ENCODE data around the gene CALN1.
"Not testable (repeated sequence)": the region's sequence is repeated elsewhere in the genome, so short reads cannot be mapped to it uniquely, and the experiment has no call there.

The CALN1 gene

DNA sequence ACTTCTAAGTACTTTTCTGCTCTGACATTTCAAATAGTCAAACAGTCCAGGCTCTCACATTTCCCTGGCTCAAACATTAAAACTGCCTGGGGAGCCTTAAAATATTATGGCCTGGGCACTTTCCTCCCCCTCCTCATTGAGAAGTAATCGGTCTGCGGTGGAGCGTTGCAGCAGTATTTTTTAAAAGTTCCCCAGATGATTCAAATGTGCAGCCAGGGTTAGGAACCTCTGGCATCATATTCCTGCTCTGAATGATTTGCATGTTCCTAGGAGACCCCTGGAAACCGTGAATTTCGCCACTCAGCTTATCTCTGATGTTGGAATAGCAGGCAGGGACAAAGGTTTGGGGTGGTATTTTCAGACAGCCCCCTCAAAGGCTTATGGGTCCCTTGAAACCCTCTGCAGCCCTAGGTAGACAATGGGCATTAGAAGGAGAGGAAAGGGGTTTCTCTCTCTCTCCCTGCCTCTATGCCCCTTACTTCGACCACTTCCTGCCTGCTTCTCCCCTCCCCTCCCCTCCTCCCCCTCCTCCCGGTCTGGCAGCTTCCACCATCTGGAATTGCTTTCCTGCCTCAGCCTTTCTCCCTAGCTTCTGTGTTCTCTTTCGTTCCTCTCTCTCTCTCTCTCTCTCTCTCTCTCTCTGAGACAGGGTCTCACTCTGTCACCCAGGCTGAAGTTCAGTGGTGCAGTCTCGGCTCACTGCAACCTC lies 658.0 kb downstream of the CALN1 start:
- DNase-seq (ENCODE audit: low spot score in 2 of 2), result no peak
- H3K9me3 Mint-ChIP-seq, result peaks cover 9% of the 10 kb centered on the region
- no peak overlapping the region for H3K27ac Mint-ChIP-seq
- ATAC-seq, result no peak
- H3K4me1 Mint-ChIP-seq, result no peaks in the 10 kb centered on the region
- no peak overlapping the region for H3K4me3 Mint-ChIP-seq
- no peaks in the 10 kb centered on the region for H3K36me3 Mint-ChIP-seq

DNA sequence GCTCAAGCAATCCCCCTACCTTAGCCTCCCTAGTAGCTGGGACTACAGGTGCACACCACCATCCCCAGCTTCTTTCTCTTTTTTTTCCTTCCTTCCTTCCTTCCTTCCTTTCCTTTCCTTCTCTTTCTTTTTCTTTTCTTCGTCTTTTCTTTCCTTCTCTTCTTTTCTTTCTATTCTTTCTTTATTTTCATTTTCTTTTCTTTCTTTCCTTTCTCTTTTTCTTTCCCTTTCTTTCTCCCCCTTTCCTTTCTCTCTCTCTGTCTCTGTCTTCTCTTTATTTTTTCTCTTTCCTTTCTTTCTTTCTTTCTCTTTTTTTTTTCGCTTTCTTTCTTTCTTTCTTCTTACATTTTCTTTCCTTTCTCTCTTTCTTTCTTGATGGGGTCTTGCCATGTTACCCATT lies 658.9 kb downstream of the CALN1 start:
- H3K4me3 Mint-ChIP-seq, result no peak overlapping the region
- no peak overlapping the region for H3K27ac Mint-ChIP-seq
- no peaks in the 10 kb centered on the region for H3K36me3 Mint-ChIP-seq
- no peaks in the 10 kb centered on the region for H3K4me1 Mint-ChIP-seq
- ATAC-seq, result no peak
- DNase-seq (ENCODE audit: low spot score in 2 of 2), result no peak
- peaks cover 9% of the 10 kb centered on the region for H3K9me3 Mint-ChIP-seq

DNA sequence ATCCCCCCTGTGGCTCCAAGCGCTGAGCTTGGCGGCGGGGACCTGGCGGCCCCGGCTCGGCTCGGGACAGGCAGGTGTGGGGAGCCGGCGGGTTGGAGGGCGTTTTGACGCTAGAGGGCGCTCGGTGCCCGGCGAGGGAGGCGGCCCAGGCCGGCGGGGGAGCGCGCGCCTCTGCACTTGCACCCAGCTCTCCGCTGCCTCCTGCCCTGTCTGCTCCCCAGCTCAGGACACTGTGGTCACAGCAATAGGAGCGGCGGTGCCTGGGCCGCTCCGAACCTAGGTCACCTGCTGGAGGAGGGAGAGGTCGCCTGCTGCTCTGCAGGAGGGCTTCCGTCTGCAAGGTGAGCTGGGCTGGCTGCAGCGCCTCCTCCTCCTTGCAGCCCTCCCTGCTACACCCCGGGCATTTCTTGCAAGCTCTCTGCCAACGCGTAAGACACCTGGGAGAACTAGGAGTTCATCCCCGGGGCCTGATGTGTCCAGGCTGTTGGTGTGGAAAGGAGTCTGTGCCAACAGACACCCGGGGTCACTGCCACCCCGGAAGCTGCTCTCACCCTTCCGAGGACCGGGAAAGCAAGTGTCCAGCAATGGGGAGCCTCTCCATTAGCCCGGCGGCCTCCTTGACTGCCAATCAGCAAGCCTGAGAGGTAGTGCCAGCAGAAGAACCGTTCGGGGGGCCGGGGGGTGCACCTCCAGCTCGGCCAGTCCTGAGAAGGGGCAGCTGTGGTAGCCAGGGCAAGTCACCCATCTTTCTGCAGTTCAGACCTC lies 659.8 kb downstream of the CALN1 start:
- DNase-seq (ENCODE audit: low spot score in 2 of 2), result peak; percentile 27 to 52
- Mint-ChIP-seq H3K4me3 (no peak overlapping the region), H3K27ac (no peak overlapping the region), H3K4me1 (no peaks in the 10 kb centered on the region), H3K36me3 (no peaks in the 10 kb centered on the region), H3K9me3 (peaks cover 9% of the 10 kb centered on the region)
- peak; percentile 48 for ATAC-seq

DNA sequence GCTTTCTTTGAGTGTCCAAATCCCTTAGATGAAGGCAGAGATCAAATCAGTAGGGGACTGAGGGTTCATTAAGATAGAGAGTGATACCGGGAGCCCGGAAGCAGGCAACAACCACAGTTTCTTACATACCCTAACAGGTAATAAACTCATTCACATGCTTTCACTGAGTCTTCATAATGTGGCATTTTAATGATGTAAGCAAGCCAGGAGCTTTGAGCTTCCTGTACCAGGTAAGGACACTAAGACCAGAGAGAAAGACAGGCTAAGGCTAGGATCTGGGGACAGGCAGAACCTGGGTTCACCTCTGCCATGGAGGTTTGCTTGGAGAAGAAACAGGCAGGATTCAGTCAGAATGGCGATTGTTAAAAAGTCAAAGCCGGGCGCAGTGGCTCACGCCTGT lies 661.8 kb downstream of the CALN1 start:
- ATAC-seq (no peak), DNase-seq (ENCODE audit: low spot score in 2 of 2) (no peak)
- no peaks in the 10 kb centered on the region for H3K4me1 Mint-ChIP-seq
- peaks cover 3% of the 10 kb centered on the region for H3K9me3 Mint-ChIP-seq
- no peak overlapping the region for H3K27ac Mint-ChIP-seq
- no peak overlapping the region for H3K4me3 Mint-ChIP-seq
- H3K36me3 Mint-ChIP-seq, result no peaks in the 10 kb centered on the region

DNA sequence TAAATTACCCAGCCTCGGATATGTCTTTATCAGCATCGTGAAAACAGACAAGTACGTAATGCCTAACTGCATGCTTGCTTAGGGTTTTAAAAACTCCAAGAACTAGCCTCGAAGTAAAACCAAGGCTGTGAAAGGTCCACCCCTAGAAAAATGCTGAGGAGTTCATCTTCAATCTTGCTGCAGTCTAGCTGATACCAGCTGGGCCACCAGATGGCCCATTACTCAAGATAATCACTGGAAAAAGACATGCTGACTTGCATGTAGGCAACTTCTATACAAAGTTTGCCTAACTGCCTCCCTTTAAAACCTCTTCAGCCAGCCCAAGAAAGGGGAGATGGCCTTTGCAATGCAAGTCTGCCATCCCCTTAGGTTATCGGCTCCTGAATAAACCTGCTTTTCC lies 666.1 kb downstream of the CALN1 start:
- Mint-ChIP-seq H3K4me3 (no peak overlapping the region), H3K27ac (no peak overlapping the region), H3K36me3 (no peaks in the 10 kb centered on the region), H3K9me3 (no peaks in the 10 kb centered on the region), H3K4me1 (no peaks in the 10 kb centered on the region)
- no peak for DNase-seq (ENCODE audit: low spot score in 2 of 2)
- no peak for ATAC-seq

DNA sequence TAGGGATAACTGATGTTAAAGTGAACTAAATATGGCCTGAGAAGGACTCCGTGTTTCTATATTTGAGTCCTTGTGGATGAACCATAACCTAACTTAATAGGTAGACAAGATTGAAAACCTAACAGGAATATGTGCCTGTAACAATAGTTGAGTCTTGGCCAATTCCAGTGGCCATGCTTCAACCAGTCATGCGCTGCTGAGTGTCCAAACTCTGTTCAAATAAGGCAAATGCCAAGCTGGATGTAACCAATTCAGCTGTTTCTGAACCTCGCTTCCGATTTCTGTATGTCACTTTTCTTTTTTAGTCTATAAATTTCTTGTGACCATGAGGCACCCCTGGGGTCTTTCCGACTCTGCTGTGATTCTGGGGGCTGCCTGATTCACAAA lies 672.0 kb downstream of the CALN1 start:
- H3K9me3 Mint-ChIP-seq, result no peaks in the 10 kb centered on the region
- no peak overlapping the region for H3K27ac Mint-ChIP-seq
- no peaks in the 10 kb centered on the region for H3K4me1 Mint-ChIP-seq
- ATAC-seq (no peak), DNase-seq (ENCODE audit: low spot score in 2 of 2) (no peak)
- no peaks in the 10 kb centered on the region for H3K36me3 Mint-ChIP-seq
- no peak overlapping the region for H3K4me3 Mint-ChIP-seq

DNA sequence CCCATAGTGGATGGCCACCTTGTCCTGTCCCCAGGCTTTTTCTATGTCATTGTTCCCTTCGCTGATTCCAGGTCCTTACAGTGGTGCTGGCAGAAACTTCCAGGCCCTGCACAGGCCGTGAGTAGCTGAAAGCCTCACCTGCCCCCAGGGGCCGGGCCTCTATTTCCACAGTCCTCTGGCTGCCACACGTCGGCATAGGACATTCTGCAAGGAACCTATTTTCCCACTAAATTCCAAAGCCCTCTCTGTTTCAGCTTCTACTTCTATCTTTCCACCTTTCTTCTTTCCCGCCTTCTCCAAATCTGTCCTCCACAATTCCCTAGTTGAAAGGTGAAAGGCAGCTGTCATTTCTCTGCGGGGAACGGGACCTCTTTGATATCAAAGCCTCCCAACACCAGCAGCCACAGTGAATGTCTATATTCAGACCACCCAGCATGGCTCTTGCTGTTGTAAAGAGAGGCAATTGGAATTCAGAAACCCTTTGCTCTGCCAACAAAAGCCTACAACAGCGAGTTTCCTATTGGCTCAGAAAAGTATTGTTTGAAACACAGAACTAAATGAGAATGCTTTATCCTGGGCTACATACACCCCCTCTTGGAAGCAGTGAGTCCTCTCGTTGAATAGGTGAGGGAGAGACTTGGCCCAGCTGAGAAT lies 672.5 kb downstream of the CALN1 start:
- Mint-ChIP-seq H3K4me1 (no peaks in the 10 kb centered on the region), H3K36me3 (no peaks in the 10 kb centered on the region), H3K9me3 (no peaks in the 10 kb centered on the region), H3K27ac (no peak overlapping the region), H3K4me3 (no peak overlapping the region)
- no peak for DNase-seq (ENCODE audit: low spot score in 2 of 2)
- no peak for ATAC-seq

DNA sequence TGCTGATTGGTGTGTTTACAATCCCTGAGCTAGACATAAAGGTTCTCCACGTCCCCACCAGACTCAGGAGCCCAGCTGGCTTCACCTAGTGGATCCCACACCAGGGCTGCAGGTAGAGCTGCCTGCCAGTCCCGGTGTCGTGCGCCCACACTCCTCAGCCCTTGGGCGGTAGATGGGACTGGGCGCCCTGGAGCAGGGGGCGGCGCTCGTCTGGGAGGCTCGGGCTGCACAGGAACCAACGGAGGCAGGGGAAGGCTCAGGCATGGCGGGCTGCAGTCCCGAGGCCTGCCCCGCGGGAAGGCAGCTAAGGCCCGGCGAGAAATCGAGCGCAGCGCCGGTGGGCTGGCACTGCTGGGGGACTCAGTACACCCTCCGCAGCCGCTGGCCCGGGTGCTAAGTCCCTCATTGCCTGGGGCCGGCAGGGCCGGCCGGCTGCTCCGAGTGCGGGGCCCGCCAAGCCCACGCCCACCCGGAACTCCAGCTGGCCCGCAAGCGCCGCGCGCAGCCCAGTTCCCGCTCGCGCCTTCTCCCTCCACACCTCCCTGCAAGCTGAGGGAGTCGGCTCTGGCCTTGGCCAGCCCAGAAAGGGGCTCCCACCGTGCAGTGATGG lies 674.1 kb downstream of the CALN1 start:
- not testable (repeated sequence) for DNase-seq (ENCODE audit: low spot score in 2 of 2); H3K9me3 Mint-ChIP-seq; H3K4me1 Mint-ChIP-seq; ATAC-seq; H3K36me3 Mint-ChIP-seq; H3K4me3 Mint-ChIP-seq; H3K27ac Mint-ChIP-seq

DNA sequence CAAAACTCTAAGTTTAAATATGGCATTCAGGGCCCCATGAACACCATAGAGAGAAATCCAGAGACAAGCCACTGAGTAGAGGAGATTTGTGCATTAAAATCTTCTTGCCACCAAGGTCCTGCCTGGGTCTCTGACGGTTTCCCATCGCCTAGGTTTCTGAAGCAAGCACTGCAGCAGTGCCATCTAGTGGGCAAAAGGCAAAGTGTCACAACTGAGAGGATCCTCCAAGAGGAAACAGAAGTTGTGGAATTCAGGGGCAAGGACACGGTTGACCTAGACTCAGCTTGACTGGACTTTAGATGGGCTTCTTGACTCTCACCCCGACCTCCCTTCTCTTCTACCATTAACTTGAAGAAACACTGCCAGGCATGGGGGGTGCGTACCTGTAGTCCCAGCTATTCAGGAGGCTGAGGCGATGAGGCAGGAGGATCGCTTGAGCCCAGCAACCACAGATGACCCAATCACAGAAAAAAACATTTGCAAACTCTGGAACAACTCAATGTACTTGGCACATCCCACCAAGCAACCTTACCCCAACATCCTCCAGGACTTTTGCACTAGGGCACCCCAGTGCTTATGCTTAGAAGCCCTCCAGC lies 676.1 kb downstream of the CALN1 start:
- no peaks in the 10 kb centered on the region for H3K36me3 Mint-ChIP-seq
- no peaks in the 10 kb centered on the region for H3K9me3 Mint-ChIP-seq
- no peak overlapping the region for H3K4me3 Mint-ChIP-seq
- H3K4me1 Mint-ChIP-seq, result peaks cover 12% of the 10 kb centered on the region
- ATAC-seq (peak; percentile 24), DNase-seq (ENCODE audit: low spot score in 2 of 2) (peak; percentile 11 to 59)
- H3K27ac Mint-ChIP-seq, result no peak overlapping the region

DNA sequence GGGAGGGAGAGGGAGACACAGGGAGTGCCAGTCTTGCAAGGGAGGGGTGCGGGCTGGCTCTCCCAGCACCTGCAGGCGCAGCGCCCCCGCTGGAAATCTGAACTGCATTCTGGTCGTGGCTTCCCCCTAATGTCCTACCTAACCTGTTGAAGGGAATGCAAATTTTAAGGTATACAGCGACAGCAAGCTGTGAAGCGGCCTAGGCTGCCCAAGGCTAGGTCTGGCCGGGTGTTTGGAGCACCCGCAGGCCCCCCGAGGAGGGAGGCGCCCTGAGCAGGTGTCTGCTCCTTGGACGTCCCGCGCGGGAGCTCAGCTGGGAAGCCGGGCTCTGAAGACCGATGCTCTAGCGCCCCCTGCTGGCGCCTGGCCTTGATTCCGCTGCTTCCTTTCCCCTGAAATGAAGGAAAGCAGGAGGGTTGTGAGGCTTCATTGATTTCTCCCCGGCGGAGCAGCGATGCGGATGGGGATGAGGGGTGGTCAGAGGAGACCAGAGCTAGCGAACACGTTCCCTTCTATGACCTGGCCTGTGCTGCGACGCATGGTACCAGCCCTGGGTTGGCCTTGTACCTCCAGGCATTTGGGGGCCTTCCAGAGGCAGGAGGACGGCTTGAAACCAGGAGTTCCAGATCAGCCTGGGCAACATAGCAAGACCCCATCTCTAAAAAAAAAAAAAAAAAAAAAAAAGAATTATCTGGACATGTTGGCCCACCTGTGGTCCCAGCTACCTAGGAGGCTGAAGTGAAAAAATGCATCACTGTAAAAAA lies 678.8 kb downstream of the CALN1 start:
- no peak overlapping the region for H3K27ac Mint-ChIP-seq
- ATAC-seq (peak; percentile 34), DNase-seq (ENCODE audit: low spot score in 2 of 2) (peak; percentile 60 to 72)
- H3K36me3 Mint-ChIP-seq, result no peaks in the 10 kb centered on the region
- H3K4me3 Mint-ChIP-seq, result no peak overlapping the region
- no peaks in the 10 kb centered on the region for H3K9me3 Mint-ChIP-seq
- H3K4me1 Mint-ChIP-seq, result peaks cover 12% of the 10 kb centered on the region

DNA sequence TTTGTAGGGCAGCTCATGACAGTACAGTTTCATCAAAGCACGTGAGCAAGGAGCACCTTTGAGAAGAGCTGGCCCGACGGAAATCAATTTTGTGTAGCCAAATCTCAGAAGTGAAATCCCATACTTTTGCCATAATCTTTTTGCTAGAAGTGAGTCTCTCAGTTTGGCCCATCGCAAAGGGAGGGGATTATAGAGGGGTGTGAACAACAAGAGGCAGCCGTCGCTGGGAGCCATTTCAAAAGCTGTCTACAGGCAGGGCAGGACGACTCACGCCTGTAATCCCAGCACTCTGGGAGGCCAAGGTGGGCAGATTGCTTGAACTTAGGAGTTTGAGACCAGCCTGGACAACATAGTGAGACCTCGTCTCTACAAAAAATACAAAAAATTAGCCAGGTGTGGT lies 680.4 kb downstream of the CALN1 start:
- ATAC-seq, result no peak
- Mint-ChIP-seq H3K36me3 (no peaks in the 10 kb centered on the region), H3K9me3 (peaks cover under 1% of the 10 kb centered on the region)

More for the DNA sequence above, 680.4 kb downstream of the CALN1 start:
- no peak for DNase-seq (ENCODE audit: low spot score in 2 of 2)
- Mint-ChIP-seq H3K4me1 (peaks cover 12% of the 10 kb centered on the region), H3K27ac (no peak overlapping the region), H3K4me3 (no peak overlapping the region)

Data from stimulated activated effector memory CD8-positive, alpha-beta T cell treated with anti-CD3 and anti-CD28 coated beads, Interleukin-12 subunit alpha, Interleukin-12 subunit beta, amount 100 ng/mL, for 72 hours (primary cell).